H1 (cell line): ENCODE data around the gene TLR7. TPM values are rescaled to one million over a fixed set of nuclear protein-coding genes. Genes with fewer than 3 reads are reported as not detected.

Experiments
- ATF3 ChIP-seq: IDR thresholded peaks from 2 replicates; pipeline ENCODE4 v1.6.1; 2011; ENCODE audit warnings: low read depth, mild to moderate bottlenecking, low read length; ENCODE audit not compliant: insufficient read depth
- CREB1 ChIP-seq: IDR thresholded peaks from 2 replicates; pipeline ENCODE4 v1.6.1; 2012; ENCODE audit warnings: inconsistent platforms
- CTBP2 ChIP-seq: IDR thresholded peaks from 2 replicates; pipeline ENCODE4 v1.7.0; 2011; ENCODE audit warnings: borderline replicate concordance, mild to moderate bottlenecking, moderate library complexity, mixed read lengths, low read length; ENCODE audit not compliant: insufficient read depth, insufficient read length
- GABPA ChIP-seq: IDR thresholded peaks from 2 replicates; pipeline ENCODE4 v1.6.1; 2011; ENCODE audit warnings: mild to moderate bottlenecking, low read length, moderate library complexity, borderline replicate concordance; ENCODE audit not compliant: insufficient read depth
- RFX5 ChIP-seq: IDR thresholded peaks from 2 replicates; pipeline ENCODE4 v1.6.1; 2011; ENCODE audit warnings: low read depth, low read length, improper control_type of control experiment, borderline replicate concordance
- SIN3A ChIP-seq, 2 experiments: IDR thresholded peaks in 1 of 2; conservative IDR thresholded peaks in 1 of 2; 2 replicates each; pipeline ENCODE4 v1.6.1; 2011 to 2012; ENCODE audit warnings: low read length in 2 of 2, improper control_type of control experiment in 1 of 2, low read depth in 1 of 2, mild to moderate bottlenecking in 1 of 2
- TBP ChIP-seq: IDR thresholded peaks from 2 replicates; pipeline ENCODE4 v1.6.1; 2011; ENCODE audit warnings: low read depth, low read length, improper control_type of control experiment
- TEAD4 ChIP-seq: IDR thresholded peaks from 2 replicates; pipeline ENCODE4 v1.6.1; 2012; ENCODE audit warnings: low read depth, low read length, inconsistent platforms, mixed read lengths
- USF2 ChIP-seq: IDR thresholded peaks from 2 replicates; pipeline ENCODE4 v1.6.1; 2011; ENCODE audit warnings: low read length, improper control_type of control experiment
- polyA plus RNA-seq, 7 experiments: library from polyadenylated mRNA; depleted of rRNA in 3 of 7; stranded (reverse) in 5 of 7; unstranded in 2 of 7; fragments of >200 nt in 5 of 7; fragments of 200-250 nt in 2 of 7; gene quantifications; 1 replicate in 5 of 7; 2 replicates in 1 of 7; 4 replicates in 1 of 7; pipeline versions ENCODE4 v1.2.1 to v1.2.3, GENCODE V29; 2011 to 2013; ENCODE audit warnings: missing spikeins in 2 of 7, mixed read lengths in 2 of 7
- total RNA-seq: library from RNA; stranded (reverse); fragmentation: NEBNext Ultra II Directional; extraction: Animal tissue kit (Norgen Biotek cat#: 25700); gene quantifications from 2 replicates; pipeline ENCODE4 v1.2.1, GENCODE V29; 2021

The TLR7 gene
- total and polyA plus RNA-seq, 2 of the 8 experiments (the other 6 are each of a cell fraction or from before 2014, with no cell fraction given): 0.02 TPM; not detected in 1

GRCh38 chrX:12890467-12890866 is 23.6 kb downstream of the TLR7 start (continued):
- TF ChIP-seq ATF3 (no peak), USF2 (no peak), GABPA (no peak), RFX5 (no peak), CTBP2 (no peak), SIN3A (conservative IDR thresholded peaks at IDR 0.05 in 1 of 2, IDR thresholded peaks at IDR 0.05 in 1 of 2; ENCODE audit: low read depth in 1 of 2, low read length in 2 of 2) (no peak), CREB1 (no peak), TEAD4 (no peak), TBP (no peak)
